Activated CD4-positive, alpha-beta T cell treated with anti-CD3 and anti-CD28 coated beads for 48 hours (primary cell): ENCODE measurements around the gene LRRIQ1.
"Not testable (repeated sequence)": the region's sequence is repeated elsewhere in the genome, so short reads cannot be mapped to it uniquely, and the experiment has no call there.

Experiments
- DNase-seq: peaks from one replicate; pipeline ENCODE4 v3.0.0-alpha.2; 2020

Gene LRRIQ1

DNA sequence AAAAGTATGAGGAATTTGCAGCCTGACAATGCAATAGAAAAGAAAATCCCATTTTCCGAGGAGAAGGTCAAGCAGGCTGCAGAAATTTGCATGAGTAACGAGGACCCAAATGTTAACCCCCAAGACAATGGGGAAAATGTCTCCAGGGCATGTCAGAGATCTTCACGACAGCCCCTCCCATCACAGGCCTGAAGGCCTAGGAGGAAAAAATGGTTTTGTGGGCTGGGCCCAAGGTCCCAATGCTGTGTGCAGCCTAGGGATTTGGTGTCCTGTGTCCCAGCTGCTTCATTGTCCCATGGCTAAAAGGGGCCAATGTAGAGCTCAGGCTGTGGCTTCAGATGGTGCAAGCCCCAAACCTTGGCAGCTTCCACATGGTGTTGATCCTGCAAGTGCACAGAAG is 167.7 kb downstream of the LRRIQ1 start:
- not testable (repeated sequence) for DNase-seq

DNA sequence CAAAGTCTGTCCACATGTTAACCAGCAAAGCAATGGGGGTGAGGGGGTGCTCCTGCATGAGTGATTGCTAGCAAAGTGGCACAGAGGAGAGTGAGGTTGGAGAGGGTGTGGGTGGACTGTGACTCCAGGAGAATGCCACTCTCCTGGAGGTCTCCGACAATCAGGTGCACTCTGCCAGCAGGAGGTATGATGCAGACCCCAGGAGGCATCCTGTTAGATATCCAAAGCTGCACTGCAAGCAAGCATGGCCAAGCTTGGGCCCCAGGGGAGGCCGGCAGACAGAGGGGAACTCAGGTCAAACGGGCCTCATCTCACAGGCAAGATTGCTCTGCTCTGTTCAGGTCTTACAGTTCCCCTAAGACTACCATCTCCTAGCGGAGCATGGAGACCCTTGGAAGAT is 170.4 kb downstream of the LRRIQ1 start:
- no peak for DNase-seq

DNA sequence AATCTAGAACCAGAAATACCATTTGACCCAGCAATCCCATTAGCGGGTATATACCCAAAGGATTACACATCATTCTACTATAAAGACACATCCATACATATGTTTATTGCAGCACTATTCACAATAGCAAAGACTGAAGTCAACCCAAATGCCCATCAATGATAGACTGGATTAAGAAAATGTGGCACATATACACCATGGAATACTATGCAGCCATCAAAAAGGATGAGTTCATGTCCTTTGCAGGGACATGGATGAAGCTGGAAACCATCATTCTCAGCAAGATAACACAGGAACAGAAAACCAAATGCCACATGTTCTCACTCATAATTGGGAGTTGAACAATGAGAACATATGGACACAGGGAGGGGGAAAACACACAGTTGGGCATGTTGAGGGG is 188.2 kb downstream of the LRRIQ1 start:
- DNase-seq, result not testable (repeated sequence)

DNA sequence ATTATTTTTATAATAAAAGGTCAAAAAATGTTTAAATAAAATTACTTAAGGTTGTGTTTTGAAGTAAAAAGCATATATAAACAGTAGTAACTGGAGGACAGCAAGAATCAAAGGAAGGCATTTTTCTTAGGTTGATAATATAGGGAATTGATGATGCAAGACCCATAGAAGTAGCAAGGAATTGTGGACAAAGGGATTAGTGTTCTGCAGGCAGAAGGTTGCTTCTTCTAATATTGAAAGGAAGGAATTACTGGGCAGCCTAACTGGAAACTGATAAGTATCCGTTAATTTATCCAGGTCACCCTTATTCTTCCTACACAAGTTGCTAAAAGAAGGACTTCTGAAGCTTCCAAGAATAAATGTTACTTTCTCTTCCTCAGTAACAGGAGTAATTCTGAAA is 189.3 kb downstream of the LRRIQ1 start:
- DNase-seq, result no peak

DNA sequence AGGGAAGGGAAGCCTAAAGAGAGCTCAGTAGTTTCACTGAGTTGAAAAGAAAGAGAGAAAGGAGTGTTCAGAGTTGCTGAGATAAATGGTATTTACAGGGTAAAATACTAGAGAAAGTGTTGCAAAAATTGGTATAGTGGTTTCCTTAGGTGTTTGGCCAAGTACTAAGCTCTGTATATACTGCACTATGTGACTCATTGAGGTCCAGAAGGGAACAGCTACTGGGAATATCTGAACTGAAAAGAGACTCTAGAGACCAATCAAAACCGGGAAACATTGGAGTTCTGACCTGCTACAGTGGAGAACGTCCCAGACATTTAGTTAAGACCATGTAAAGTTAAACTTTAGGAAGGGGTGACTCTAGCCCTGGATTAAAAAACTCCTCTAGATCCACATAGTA is 201.2 kb downstream of the LRRIQ1 start:
- no peak for DNase-seq

DNA sequence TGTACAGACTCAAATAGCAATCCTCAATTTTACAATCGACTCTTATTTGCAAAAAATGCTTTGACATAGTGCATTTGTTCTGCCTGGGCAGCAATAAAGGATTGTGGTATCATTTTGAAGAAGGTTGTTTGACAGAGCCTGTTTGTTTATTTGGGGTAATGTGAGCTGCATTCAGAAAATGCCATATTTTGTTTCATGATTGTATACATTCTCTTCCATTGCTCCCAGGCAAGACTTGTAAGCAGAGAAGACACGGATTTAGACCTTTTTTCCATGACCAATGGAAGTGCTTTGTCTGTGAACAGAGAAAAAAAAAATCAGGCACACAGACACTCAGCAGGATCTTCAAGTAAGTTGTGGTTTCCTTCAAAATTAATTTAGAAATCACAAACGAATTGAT is 208.4 kb downstream of the LRRIQ1 start:
- DNase-seq, result no peak

DNA sequence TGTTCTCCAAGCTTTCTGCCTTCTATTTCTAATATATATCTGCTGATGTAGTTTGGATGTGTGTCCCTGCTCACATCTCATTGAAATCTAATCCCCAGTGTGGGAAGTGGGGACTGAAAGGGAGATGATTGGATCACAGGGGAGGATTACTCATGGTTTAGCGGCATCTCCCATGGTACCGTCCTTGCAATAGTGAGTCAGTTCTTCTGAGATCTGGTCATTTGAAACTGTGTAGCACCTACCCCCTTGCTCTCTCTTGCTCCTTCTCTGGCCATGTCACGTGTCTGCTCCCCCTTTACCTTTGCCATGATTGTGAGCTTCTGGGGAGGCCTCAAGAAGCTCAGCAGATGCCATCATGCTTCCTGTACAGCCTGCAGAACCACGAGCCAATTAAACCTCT is 217.7 kb downstream of the LRRIQ1 start:
- DNase-seq, result no peak

DNA sequence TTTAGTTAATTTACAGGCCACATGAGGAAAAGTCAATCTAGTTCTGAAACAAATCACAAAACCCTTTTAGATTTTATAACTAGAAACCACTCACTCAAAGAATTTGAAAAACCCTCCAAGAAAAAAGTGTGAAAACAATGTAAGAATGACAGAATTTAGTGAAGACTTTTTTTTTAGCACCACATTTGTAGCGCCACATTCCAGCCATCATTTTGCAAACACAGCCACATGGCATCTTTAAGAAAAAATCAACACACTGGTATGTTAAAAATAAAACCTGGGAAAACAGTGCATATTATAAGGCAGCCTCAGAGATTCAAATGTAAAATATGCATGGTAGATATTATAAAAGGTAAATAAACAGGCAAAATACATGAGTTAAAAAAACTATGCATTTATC is 221.5 kb downstream of the LRRIQ1 start:
- no peak for DNase-seq

DNA sequence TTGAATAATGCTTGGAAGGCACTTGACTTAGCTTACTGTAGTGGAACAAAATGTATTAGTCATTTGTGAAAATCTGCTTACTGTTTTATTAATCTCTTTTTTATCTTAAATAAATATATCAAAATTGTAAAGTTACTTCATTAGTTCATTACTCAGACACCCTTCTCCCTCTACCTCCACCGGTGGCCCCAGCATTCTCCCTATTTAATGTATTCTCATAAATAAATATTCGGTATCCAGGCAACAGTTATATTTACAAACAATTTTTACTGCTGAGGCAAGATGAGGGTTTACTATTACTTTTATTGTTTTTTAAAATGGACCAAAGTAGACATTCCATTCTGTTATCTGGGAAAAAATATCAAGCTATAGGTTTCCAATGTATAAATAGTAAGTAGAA is 224.3 kb downstream of the LRRIQ1 start:
- no peak for DNase-seq

DNA sequence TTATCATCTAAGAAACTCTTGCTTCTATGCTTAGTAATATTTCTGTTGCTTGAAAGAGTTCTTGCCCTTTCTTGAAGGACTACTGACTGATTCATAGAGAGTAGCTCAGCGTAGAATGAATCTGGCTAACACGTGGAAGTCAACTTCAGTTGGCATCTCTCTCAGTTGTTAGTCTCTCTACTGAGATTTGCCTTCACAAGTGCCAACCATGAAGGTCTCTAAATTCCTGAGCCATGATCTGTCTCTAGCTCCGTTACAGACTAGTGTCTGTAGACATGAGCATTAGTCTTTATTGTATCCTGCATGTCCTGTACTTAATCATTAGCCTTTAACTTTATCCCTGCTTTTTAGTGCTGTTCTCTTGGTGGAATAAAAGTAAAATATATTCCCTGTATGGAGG is 224.7 kb downstream of the LRRIQ1 start:
- DNase-seq, result no peak

DNA sequence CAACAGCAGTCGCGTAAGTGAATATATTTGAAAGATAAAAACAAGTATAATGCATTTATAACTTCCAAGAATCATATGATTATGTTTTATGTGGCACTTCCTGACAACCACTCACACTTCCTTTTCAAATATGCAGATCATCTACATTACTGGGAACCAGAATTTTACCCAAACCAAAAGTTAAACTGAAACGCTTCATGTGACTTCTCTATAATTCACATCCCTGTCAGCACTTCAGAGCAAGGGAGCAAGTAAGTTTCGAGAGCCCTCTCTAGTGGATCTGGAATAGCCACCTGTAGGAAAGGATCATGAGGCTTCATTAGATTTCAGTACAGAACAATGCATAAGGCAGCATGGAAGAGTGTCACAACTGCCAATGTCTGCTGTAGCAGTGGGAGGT is 230.2 kb downstream of the LRRIQ1 start:
- DNase-seq, result no peak

DNA sequence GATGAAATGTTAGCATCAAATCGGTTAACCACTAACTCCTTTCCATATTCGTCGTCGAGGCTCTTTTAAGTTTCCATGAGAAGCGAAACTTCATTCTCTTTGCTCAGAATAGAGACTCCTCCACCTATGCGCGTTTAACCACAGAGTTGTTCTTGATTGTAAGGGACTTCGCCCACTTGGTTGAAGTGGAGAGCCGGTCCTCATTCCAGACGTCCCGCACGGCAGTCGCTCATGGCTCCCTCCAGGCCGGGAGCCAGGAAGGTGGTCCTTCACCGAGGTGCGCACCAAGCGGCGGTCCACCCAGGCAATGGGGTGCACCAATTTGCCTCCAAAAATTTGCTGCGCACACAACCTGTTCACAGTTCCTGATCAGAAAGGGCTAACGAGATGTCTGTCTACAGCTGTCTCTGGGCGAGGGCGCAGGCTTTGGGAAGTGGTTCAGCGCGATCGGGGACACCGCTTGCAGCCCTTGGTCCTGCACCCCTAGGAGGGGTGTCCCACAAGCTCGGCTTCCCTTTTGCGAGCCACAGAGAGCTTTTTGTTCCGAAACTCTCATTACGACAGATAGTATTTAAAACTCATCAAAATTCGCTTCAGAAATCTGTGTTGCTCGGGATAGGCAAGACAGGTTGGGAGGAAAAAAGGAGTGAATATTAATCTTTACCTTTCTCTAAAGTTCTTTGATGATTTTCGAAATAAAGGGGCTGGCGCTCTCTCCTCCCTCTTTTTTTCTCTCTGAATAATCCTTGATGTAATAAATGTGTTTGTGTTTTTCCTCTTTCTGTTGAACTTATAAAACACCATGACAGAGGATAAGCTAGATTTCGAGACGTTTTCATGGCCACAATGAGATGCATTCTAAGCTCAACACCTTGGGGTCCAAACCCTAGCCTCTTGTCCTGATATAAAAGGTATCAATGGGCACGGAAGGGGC is 237.5 kb downstream of the LRRIQ1 start:
- no peak for DNase-seq

DNA sequence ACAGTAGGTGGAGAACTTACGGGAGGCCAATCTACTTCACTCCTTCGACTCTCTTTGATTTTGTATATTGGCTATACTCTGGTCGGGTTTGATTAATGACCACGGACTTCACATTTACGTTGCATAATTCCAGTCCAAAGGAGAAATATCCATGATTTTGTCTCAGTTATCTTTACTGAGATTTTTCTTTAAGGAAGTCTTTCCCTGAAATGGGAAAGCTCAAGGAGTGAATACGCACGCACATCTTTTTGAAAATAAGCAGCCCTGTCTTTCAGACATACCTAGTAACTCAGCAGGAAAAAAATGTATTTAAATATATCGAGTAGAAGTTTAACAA is 238.1 kb downstream of the LRRIQ1 start:
- DNase-seq, result no peak

DNA sequence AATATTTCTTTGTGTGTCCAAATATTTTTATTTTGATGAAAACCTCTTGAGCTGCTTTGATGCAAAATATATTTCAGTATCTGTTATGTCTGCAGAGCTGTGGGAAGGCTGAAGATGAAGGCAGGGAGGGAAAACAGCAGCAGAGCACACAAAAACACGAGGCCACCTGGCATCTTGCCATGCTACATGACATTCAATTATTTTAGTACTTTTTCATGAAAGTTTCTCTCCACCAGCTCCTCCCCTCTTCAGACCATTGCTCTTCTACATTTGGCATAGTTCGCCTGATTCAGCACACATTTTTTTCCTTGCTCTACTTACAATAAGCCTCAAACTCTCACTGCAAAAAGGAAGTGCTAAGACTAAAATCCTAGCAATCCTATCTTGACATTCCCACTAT is 239.2 kb downstream of the LRRIQ1 start:
- DNase-seq, result no peak

DNA sequence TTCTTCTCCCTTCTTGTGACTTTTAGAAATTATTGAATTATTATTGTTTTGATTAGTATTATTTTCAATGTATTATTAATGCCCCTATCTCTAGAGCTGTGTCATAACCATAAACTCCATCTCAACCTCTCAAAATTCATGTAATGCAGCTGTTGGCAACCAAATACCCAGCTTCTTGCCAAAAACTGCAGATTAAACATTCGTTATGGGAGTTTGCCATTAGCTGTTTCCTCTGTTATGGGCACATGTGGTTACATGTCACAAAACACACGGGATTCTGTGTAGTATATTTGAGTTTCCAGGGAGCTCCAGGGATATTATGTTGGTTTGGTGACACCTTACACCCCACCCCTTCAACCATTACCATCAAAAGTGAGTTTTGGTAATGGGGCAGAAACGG is 241.0 kb downstream of the LRRIQ1 start:
- DNase-seq, result no peak

DNA sequence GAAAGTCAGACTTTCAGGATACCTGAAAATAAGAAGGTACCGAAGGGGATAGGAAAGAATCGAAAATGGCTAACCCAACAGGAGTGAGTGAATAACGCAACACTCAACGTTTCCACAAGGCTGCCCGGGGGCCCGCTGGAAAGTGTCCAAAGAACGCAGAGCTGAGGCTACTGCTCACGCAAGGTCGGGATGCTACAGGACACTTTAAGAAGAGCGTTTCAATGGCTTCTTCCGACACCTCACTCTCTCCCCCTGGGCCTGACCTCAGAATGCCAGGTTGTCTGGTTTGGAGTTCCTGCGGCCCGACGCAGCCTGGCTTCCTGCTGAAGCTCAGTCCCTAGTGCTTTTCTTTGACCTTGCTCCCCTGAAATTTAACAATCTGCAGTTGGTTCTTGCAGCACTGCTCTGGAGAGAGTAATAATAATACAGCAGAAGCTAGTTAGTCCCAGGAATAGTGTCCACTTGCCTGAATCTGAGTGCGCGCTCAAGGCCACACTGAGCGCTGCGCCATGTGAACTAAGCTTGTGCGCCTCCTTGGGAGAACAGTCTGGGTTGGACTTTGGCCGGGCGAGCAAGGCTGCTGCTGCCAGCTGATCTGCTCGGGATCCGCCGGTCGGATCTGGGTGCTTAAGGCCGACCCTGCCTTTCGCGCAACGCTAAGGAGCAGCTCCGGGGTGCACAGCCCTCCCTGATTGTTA is 241.9 kb downstream of the LRRIQ1 start:
- no peak for DNase-seq

DNA sequence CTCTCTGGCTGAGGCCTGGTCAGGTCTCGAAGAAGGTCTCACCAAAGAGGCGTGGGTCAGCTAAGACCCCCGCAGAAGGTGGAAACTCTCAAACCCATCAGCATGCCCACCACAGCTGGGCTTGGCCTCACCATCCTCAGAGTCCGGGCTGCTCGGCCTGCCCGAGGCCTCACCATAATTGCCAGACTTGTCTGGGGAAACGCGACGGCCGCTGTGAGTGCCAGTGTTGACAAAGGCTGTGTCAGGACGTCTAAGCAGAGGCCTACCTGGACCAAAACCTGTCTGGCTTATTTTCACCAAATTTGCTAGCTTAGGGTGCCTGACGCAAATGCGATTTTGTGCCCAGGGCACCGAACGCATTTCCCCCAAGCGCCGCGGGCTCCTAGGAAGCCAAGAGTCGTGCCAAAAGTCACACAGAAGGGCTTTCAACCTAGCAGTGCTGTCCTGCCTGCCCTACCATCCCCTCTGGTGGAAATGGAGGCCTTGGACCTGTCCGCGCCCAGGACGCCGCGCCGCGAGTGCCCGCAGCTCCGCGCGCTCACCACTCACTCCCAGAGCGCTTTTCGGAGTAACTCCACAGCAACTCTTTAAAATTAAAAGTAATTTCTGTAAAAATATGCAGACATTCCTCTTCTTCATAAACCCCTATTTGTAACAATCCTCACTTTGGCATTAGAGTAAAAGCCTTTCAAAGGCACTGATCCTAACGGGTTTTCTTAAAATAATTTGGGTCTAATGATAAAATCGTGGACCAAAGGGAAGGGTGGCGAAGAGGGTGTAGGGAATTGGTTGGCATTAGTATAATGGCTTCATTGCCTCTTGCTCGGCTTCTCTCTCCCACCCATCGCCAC is 242.7 kb downstream of the LRRIQ1 start:
- no peak for DNase-seq

DNA sequence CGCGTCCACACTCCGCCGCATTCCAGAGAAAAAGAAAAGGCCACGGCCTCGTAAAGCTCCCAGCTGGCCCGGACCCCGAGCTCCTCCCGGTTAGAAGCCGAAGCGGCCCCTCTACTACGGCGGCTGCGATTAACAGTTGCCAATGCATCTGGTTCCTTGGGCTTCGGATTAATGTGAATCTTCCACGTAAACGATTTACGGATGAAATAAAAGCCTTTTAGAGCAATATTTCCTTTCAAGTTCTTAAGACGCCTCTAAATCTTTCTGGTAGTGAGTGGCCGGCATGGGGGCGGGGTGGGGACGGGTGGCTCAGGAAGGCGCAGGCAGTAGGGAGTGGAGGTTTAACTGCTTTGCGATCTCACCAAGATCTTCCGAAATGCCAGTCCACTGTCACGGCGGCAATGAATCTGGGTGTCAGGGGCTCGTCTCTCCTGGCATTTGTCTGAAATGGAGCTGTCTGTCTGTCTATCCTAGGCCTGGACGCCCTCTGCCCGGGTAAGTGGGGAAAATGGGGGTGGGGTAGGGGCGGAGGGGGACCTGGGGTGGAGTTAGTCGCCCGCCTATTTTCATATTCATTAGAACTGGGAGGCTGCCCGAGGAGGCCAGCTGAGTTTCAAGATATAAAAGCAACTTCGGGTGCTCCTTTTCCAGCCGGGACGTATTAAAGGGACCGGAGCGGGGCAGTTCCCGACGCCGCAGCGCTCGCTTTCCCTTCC is 243.5 kb downstream of the LRRIQ1 start:
- no peak for DNase-seq

DNA sequence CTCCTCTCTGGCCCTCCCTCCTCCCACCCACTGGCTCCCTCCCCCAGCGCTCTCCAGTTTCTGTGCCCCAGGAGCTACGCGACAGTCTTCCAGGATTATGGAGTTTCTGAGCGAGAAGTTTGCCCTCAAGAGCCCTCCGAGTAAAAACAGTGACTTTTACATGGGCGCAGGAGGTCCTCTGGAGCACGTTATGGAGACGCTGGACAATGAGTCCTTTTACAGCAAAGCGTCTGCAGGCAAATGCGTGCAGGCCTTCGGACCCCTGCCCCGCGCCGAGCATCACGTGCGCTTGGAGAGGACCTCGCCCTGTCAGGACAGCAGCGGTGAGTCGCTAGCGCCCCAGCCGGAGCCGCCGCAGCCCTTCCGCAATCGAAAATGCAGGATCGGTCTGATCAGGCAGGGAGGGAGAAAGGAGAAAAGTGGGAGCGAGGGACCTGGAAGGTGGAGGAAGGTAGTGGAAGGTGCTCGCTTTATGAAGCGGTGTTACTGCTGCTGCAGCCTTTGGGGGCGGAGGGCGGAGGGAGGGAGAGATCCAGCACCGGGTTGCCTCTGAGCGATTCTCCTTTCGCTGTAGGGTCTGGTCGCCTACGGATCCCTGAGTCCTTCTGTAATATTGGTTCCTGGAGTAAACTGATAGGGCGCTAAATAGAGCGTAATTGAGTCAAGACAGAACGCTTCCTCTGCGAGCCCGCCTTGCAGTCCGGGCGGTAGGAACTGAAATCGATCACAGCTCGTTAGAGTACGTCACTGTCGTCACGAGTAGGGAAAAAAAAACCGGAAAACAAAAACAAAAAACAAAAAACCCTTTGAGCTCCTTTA is 244.2 kb downstream of the LRRIQ1 start, which contains the start of gene ALX1:
Gene ALX1 (plus strand): TSS at position 56 of the 819 bp plus-strand sequence. CDS start 42 bp downstream, at position 98.
- no peak for DNase-seq

DNA sequence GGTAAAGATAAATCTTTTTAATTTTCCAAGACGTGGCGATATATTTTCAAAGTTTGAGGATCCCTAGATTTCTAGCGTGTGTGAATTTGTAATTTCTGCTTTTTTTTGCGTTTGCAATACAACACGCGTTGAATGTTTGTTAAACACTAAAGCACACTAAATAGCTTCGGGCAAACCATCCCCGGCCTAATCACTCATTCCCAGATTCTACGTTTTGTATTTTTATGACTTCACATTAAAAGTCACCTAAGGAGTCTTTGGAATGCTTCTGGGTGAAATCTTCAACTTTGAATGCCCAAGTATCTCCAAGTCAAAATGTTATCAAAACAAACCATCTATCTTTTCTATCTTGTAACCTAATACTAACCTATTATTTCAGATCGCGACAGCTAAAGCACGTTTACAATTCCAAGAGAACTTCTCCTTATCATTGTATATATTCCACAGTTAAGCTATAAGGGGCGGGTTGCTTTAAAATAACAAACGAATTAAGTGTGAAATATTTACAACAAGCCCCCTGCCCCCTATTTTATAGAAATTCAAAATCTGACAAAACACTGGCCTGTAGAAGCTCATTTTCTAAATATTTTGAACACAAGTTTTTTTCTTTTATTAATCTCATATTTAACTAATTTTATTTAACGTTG is 245.0 kb downstream of the LRRIQ1 start:
- no peak for DNase-seq

DNA sequence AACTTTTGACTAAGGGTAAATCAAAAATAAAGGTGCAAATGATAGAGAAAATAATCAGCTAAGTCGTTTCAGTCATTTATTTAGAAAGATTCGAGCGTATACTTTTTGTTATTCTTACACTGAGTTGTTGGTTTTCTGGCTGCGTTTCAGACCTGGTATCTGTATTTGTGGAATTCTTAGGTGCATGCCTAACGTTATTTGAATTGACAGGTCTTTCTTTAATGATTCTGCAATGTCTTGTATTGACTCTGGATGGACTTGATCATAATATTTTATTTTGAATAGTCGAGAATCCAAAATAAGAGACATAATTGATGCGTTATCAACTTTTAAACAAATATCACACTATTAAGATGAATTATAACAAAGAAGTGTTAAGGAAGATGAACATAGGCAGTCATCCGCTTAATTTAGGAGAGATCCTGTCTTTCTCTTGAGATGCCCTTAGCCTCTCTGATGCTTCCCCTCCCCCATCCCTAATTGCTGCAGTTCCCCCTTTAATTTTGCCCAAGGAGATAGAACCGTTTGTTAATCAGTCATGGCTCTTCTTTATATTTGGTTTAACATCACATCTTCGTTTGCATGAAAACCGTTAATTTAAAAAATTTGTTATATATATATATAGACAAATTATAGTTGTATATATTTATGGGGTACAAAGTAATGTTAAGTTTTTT is 245.6 kb downstream of the LRRIQ1 start:
- no peak for DNase-seq
